Activated CD8-positive, alpha-beta memory T cell treated with anti-CD3 and anti-CD28 coated beads for 48 hours (primary cell): ENCODE results near the gene CDKN2AIPNL.
"Not testable (repeated sequence)": the region's sequence is repeated elsewhere in the genome, so short reads cannot be mapped to it uniquely, and the experiment has no call there.

Experiments used
- DNase-seq, 3 experiments: peaks; one replicate each; pipeline ENCODE4 v3.0.0-alpha.2; 2020; ENCODE audit warnings: low read depth in 2 of 3, low spot score in 2 of 3

CDKN2AIPNL gene

GRCh38 chr5:134403951-134404350, 7.7 kb downstream of the CDKN2AIPNL start:
- no peak for DNase-seq

DNA sequence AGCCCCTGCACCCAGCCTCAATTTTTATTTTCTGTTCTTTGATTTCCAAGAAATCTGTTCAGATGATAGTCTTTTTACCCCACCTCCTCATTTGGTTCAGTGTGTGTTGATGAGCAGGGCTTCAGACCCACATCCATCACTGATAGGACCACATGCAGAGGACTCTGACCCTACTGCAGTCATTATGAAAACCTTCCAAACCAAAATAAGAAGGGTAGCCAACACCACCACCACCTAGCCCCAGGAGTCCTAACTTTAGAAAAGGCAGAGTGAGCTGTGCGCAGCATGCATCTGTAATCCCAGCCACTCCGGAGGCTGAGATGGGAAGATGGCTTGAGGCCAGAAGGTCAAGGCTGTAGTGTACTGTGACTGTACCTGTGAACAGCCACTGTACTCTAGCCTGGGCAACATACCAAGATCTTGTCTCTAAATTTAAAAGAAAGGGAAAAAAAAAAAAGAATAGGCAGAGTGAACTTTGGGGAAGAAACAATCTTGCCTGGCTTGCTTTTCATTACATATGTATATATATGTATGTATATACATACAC, 13.0 kb downstream of the CDKN2AIPNL start:
- DNase-seq: no peak

DNA sequence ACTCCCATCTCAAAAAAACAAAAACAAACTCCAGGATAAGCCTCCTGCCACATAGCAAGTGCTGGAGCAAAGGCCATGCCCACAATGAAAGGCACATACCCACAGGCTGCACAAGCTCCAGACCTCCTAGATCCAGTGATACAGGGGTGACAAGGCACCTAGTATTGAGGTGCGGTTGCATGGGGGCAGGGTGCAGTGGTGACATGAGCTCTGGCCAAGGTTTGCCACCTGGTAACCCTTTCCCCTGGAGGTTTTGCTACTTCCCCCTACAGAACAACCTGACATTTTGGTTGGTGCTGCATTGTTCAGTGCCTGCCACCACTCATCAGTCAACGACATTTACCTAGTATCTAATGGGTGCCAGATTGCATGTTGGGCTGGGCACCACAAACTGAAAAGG, 14.5 kb downstream of the CDKN2AIPNL start:
- no peak for DNase-seq

DNA sequence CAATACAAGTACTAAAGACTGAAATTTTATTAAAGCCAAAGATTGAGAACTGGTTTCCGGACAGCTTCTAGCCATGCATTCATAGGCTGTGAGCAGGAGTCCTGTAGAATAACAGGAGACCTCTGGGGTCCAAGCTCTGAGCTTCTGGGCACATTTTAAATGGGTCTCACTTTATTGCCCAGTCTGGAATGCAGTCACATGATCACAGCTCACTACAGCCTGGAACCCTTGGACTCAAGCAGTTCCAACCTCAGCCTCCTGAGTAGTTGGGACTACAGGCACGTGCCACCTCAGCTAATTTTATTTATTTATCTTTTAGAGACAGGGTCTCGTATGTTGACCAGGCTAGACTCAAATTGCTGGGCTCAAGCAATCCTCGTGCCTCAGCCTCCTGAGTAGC, 15.4 kb downstream of the CDKN2AIPNL start:
- DNase-seq: no peak

DNA sequence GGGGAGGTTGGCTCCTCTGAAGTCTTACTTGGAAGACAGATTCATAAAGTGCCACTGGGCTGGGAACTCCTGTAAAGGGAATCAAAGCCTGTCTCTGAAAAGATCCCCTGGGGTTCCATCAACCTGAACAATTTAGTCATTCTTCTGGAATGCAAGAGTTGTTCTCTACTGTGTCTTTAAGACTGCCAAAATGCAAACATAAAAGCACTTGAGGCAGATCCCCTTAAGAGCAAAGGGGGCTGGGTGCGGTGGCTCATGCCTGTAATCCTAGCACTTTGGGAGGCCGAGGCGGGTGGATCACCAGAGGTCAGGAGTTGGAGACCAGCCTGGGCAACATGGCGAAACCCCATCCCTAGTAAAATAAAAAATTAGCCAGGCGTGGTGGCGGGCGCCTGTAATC, 16.7 kb downstream of the CDKN2AIPNL start:
- no peak for DNase-seq

- no peak for DNase-seq
Measured at GRCh38 chr5:134392301-134392700, 19.4 kb downstream of the CDKN2AIPNL start.

DNA sequence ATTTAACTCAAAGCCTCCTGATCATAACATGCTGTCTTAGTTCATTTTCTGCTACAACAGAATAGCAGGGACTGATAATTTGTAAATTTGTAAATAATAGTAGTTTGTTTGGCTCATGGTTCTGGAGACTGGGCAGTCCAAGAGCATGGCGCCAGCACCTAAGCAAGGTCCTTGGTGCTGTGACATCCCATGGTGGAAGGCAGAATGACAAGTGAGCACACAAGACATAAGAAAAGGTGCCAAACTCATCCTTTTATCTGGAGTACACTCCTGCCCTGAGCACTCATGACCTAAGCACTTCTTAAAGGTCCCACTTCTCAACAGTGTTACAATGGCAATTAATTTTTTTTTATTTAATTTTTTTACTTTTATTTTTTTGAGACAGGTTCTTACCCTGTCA, 24.2 kb downstream of the CDKN2AIPNL start:
- no peak for DNase-seq

GRCh38 chr5:134383980-134384697, 27.5 kb downstream of the CDKN2AIPNL start:
- DNase-seq: no peak

DNA sequence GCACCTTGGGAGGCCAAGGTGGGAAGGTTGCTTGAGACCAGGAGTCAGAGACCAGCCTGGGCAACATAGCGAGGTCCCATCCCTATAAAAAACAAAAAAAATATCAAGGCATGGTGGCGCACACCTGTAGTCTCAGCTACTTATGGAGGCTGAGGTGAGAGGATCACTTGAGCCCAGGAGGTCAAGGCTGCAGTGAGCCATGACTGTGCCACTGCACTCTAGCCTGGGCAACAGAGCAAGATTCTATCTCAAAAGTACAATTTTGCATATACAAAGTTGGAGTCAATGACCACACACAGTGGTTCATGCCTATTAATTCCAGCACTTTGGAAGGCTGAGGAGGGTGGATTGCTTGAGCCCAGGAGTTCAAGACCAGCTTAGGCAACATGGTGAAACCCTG, 29.5 kb downstream of the CDKN2AIPNL start:
- DNase-seq: not testable (repeated sequence)

- DNase-seq: no peak
Measured at GRCh38 chr5:134380346-134380745, 31.3 kb downstream of the CDKN2AIPNL start.

DNA sequence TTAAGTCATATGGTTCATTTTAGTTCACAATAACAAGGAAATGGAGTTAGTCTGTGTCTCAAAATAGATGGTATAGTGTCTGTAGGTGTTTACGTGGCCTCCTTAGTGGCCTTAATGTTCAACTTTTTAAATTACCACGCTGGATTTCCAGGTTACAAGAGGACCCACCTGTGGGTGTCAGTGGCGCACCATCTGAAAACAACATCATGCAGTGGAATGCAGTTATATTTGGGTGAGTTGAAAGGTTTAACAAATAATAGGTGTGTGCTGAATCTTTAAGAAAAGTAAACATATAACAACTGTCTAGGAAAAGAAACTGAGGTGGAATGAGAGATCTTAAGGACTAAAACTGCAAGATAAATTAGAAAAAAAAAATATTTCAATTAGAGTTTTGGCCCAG, 37.4 kb downstream of the CDKN2AIPNL start:
- DNase-seq: no peak

GRCh38 chr5:134373633-134374032, 38.0 kb downstream of the CDKN2AIPNL start:
- not testable (repeated sequence) for DNase-seq

DNA sequence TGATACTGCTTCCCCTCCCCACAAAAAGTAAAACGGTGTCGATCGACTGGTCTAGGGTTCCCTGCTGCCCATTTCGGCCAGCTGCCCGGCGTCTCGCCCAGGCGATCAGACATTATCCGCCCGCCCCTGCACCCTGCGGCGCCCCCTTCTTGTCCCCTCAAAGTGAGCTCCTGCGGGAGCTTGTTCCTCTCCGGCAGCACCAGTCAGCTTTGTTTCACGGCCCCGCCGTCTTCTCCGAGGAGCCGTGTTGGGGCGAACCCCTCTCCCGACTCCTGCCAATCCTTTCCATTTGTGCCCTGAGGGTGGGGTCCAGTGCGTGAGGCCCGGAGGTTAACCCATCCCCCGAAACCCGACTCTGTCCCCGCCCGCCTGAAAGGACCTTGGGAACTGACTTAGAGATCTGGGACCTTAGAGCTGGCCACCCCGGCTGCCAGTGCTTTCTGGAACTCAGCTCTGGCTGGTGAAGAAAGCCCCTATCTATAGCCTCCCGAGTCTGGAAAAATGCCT, 39.8 kb downstream of the CDKN2AIPNL start:
- DNase-seq: peak; percentile 9 to 23 (median 23)

- peak; percentile 81 to 96 (median 94) for DNase-seq
Measured at GRCh38 chr5:134370871-134371833, 40.5 kb downstream of the CDKN2AIPNL start, which contains the start of gene UBE2B. TSS of gene UBE2B (plus strand) at chr5:134371569. CDS start at chr5:134371596, 27 bp downstream.

DNA sequence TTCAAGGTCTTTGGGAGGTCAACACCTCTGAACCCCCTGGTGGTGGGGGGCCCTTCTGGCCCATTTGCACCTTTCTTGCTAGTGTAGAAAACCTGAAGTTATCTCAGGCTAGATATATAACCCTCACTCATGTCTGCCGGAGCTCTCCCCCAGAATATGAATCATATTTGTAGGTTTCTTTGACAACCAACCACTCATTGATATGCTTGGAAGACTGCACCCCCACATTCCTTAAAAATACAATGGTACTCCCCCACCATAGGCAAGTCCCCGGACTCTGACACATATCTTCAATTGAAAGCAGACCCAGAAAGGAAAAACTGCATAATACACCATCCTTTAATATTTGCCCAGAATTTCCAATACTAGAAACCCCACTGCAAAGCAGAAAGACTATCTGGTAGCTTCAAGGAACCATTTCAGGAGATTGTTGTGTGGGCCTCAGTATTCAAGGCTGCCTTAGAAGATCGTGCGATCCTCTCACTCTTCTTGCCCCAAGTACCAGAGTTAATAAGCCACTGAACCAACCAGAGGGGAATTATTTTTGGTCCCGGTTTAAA, 41.3 kb downstream of the CDKN2AIPNL start:
- DNase-seq: no peak

- DNase-seq: no peak
Measured at GRCh38 chr5:134365604-134366003, 46.1 kb downstream of the CDKN2AIPNL start.

- DNase-seq: no peak
Measured at GRCh38 chr5:134355681-134356080, 56.0 kb downstream of the CDKN2AIPNL start.
